Amniotic epithelial cell (primary cell): ENCODE results near the gene DPP7.

ENCODE experiments used
- DNase-seq: peaks from one replicate; pipeline ENCODE4 v3.0.0-alpha.2; 2010; ENCODE audit warnings: low read depth

Gene DPP7

DNA sequence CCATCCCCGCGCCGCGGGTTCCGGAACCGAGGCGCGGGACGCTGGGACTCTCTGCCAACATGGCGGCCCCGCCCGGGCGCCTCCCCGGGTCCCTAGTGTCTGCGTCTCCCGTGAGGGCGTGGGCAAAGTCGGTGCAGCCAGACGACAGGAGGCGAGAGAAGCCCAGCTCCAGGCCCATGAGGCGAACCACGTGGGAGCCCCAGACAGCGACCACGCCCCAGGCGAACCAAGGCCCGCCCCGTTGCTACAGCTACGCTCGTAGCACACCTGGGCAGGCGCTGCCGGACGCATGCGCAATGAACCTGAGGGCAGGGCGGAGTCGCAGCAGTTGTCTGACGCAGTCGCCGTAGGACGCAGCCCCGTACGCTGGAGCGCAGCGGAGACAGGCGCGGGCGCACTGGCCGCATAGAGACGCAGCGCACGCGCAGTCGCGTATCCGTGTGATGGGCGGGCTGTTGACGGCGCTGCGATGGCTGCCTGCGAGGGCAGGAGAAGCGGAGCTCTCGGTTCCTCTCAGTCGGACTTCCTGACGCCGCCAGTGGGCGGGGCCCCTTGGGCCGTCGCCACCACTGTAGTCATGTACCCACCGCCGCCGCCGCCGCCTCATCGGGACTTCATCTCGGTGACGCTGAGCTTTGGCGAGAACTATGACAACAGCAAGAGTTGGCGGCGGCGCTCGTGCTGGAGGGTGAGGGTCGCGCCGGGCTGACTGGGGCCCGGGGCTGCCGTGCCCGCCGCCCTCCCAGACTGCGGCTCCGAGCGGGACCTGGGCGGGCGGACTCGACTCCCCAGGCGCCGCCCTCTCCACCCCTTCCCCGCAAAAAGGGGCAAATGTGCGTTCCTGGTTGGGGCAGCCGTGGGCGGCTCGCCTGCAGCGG lies 27.8 kb downstream of the DPP7 start, which contains the start of gene MAN1B1:
TSS of gene MAN1B1 (plus strand) at position 455 of the 878 bp plus-strand sequence. CDS start at position 470, 15 bp downstream.
- DNase-seq: peak; percentile 97

DNA sequence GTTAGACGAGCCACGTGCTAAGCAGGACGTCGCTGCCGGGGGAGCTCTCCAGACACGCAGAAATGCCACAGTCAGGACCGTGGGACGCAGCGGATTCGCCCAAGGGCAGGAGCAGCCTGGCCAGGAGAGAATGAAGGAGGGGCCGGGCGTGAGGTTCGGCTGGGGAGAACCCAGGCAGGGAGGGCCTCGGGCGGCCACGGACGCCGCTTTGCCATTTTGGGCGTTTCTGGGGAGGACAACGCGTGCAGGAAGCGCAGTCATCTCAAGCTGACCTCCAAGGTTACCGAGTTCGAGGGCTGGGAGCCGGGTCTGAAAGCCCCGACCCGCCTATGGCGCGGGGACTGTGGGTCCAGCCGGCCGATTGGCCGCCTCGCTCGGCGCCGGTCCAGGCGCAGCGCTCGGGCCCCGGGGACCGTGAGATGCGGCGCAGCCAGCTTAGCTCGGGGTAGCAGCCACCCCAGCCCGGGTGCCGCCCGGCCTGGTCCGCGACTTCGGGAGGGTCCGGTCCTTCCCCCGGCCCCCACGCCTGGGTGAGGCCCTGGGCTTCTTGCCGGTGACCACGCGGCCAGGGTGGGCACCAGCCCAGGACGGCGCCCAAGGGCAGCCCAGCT lies 28.5 kb downstream of the DPP7 start:
- peak; percentile 18 for DNase-seq

DNA sequence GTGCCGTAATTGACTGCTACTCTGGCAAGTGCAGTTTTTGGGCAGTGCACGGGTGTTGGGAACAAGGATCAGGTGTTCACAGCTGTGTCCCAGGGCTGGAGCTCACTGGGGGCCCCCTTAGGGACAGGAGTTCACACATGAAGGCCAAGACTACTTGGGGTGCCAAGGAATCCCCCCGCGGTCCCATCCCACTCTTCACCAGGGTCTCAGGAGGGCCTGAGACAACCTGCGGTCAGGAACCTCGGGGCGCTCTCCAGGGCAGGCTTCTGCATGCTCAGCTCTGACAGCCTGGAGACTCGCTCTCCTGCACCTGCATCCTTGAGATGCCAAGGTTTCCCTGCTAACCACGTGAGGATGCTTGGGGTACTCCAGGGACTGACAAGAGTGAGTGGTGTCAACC lies 30.0 kb downstream of the DPP7 start:
- DNase-seq: no peak

DNA sequence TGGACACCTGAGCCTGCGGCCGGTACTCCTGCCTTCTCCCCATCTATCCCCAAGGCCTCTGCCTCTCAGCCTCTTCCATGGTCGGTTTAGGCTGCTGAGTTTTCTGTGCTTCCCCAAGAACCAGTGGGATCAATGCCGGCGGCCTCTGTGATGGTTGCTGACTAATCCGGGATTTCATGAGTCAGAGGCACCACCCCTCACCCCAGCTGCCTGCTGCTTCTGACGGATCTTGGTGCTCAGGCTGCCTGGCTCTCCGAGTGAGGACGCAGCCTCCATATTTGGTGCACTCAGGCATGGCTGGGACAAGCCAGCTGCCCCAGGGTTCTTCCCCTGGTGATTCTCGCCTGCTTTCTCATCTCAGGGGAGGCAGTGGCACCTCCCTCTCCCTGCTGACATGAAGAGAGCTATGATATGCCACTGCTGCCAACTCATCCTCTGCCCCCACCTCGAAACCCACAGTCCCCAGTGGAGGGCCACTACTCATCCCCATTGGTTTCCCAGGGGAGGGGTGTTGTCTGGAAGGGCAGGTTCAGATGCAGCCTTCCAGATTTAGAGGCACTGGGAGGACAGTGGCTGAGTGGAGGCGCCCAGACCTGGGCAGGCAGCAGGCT lies 31.0 kb downstream of the DPP7 start:
- DNase-seq: peak; percentile 92

DNA sequence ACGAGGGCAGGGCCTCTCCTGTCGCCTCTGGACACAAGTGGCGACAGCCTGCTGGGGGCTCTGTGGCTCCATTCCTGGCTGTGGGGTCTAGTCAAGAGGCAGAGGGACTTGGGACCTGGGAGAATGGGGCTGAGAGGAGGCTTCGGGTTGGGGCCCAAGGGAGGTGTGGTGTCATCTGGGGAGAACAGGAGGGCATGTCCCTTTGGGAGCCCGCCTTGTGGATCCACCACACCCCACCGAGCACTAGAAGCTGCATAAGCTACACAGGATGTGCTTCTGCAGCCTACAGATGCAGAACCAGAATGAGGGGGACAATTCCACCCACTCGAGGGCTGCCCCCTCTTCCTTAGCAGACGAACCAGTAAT lies 31.6 kb downstream of the DPP7 start:
- DNase-seq: no peak

DNA sequence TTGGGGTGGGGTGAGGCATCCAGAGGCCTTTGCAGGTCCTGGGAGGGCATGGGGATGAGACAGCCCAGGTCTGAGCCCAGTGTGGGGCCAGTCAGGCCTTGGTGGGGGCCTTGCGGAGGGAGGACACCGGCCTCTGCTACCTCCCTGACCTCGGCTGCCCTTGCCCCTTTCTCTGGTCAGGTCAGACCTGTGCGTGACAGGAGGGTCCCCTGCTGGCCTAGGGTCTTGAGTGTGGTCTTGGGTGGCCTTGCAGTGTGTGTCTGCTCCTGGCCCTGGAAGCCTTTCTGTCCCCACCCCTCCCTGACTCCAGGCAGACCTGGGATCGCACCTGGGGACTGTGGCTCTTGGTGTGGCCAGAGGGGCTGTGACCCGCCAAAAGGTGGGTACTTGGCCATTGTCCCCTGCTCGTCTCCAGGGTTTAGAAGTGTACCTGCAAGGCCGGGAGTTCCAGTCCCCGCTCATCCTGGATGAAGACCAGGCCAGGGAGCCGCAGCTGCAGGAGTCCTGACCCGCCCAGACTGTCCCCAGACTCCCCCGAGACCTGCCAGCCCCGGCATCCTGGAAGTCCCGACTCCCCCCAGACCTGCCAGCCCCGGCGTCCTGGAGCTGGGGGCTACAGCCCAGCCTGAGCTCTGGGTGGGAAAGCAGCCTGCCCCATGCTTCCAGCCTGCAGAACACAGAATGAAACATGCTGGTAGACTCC lies 32.2 kb downstream of the DPP7 start:
- DNase-seq: no peak

DNA sequence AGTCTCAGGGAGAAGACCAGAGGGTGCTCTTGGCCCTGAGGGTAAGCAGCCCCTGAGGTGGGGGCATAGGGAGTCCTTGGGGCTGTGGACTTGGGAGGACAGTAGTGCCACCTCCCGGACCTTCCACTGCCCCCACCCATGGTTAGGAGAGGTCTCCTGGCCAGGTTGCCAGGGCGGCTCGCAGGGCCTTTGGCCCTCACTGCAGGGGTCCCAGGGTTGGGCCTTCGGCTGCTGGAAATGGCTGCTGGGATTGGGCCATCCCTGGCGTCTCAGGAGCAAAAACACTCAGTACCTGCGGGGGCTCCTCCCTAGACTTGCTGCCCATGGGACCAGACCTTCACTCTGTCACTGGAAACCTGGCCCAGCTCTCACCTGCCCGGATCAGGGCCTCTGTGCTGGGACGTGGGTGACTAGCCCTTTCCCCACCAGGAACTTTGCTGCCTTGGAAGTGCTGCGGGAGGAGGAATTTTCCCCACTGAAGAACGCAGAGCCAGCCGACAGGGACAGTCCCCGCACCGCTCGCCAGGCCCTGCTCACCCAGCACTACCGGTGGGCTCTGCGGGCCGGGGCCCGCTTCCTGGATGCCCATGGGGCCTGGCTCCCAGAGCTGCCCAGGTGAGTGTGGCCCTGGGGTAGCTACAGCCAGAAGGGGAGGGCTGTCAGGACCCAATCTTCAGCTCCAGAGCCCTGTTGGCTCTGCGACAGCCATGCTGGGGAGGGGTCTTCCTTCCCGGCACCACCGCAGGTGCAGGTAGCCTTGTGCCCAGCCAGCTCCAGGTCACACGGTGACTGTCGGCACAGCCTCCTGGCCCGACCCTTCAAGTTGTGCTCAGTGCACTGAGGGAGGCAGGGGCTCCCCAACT lies 34.0 kb downstream of the DPP7 start:
- no peak for DNase-seq

DNA sequence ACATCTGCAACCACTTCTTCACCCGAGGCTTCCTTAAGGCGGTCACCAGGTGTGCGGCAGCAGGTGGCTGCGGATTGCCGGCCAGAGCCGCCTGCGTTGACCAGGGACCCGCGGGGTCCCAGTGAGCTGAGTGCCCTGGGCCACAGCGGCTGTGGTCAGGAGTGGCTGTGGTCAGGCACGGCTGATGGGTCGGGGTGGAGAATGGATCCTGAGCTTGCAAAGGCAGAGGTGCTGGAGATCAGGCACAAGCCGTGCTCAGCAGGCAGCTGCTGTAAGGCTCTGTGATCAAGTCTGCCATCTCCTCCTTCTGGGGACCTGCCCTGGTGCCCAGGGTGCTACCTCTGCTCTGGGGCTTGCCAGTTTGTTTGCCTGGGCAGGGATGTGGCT lies 35.1 kb downstream of the DPP7 start:
- no peak for DNase-seq

DNA sequence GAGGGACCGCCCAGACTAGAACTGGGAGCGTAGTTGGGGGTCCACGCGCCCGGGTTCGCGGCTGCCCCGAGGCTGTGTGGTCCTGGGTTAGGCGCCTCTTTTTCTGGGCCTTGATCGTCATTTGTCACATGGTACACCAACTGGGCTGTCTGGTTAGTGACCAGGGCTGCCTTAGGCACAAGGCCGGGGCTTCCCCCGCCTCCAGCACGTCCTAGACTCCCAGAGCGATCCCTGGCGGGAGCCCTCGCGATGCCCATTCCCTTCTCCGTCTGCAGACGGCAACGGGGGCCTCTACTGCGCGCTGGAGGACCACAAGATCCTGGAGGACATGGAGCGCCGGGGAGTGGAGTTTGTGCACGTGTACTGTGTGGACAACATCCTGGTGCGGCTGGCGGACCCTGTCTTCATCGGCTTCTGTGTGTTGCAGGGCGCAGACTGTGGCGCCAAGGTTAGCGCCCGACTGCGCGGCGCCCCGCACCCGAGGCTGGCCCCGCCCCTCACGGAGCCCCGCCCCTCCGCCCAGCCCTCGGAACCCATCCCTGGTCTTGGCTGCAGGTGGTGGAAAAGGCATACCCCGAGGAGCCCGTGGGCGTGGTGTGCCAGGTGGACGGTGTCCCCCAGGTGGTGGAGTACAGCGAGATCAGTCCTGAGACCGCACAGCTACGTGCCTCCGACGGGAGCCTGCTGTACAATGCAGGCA lies 35.7 kb downstream of the DPP7 start:
- no peak for DNase-seq

DNA sequence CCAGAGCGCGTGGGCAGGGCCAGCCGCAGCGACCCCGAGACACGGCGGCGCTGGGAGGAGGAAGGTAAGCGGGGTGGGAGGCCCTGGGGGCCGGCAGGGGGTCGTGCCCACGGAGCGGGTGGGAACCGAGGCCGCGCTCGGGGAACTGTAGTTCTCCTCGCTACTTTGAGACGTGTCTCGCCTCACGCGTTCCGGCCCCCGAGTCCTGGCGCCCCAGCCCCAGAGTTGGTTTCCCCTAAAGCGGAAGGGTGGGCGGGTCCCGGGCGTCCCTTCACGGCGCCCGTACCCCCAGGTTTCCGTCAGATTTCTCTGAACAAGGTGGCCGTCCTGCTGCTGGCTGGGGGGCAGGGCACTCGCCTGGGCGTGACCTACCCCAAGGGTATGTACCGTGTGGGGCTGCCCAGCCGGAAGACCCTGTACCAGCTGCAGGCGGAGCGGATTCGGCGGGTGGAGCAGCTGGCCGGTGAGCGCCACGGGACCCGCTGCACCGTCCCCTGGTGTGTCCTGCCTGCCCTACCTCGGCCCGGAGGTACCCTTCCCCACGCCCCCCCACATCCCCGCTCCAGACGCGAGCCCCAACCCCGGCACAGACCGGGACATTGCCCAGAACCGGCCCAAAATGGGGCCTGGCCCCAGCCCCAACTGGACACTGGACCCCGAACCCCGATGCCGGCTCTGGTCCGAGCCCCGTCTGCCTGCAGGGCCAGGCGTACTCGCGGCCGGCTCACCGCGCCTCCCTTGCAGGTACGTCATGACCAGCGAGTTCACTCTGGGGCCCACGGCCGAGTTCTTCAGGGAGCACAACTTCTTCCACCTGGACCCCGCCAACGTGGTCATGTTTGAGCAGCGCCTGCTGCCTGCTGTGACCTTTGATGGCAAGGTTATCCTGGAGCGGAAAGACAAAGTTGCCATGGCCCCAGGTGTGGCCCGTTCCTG lies 36.5 kb downstream of the DPP7 start:
- DNase-seq: no peak

DNA sequence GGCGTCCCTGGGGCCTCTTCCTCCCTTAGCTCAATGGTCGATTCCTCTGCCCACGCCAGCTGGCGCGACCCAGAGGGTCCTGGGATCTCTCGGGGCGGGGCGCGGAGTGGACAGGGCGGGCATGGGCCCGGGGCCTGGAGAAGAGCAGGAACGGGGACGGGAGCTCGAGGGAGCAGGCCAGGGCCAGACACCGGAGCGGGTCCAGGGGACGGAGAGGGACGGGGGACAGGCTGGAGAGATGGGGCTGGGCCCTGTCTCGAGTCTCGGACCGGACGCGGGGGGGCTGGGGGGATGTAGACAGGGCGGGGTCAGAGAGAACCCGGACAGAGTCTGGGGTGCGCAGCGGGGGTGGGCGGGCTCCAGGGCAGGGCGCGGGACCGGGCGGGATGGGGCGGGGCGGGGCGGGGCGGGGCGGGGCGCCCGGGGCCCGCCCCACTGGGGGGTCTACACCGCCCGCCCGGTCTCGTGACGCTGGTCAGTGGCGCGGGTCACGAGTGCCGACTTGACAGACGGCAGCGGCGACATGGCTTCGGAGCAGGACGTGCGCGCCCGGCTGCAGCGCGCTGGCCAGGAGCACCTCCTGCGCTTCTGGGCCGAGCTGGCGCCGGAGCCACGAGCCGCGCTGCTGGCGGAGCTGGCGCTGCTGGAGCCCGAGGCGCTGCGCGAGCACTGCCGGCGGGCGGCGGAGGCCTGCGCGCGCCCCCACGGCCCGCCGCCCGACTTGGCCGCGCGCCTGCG lies 37.4 kb downstream of the DPP7 start, which contains the start of gene UAP1L1:
TSS of gene UAP1L1 (plus strand) at position 508 of the 738 bp plus-strand sequence. CDS start at position 524, 16 bp downstream.
- DNase-seq: peak; percentile 28

DNA sequence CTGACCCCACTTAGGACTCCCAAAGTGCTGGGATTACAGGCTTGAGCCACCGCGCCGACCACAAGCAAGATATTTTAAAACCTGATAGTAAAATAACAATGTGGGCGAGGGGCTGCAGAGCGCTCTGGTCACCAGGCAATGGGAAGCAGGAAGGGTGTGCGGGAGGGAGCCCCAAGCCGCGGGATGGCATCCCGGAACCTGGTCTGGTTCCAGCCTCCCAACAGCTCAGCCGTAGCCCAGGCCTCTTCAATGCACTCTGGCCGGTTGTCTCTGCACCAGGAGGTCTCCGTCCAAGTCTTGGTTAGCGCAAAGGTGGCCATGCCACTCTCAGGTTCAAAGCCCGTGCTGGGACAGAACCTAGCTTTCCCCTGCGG lies 37.9 kb downstream of the DPP7 start:
- no peak for DNase-seq

DNA sequence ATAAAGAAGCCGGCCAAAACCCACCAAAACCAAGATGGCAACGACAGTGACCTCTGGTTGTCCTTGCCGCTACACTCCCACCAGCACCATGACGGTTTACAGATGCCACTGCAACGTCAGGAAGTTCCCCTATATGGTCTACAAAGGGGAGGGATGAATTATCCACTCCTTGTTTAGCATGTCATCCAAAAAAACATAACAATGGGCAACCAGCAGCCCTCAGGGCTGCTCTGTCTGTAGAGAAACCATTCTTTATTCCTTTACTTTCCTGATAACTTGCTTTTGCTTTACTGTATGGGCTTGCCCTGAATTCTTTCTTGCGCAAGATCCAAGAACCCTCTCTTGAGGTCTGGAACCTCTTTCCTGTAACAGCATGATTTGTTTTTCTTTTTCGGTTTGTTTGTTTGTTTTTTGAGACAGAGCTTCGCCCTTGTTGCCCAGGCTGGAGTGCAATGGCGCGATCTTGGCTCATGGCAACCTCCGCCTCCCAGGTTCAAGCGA lies 39.2 kb downstream of the DPP7 start:
- no peak for DNase-seq

DNA sequence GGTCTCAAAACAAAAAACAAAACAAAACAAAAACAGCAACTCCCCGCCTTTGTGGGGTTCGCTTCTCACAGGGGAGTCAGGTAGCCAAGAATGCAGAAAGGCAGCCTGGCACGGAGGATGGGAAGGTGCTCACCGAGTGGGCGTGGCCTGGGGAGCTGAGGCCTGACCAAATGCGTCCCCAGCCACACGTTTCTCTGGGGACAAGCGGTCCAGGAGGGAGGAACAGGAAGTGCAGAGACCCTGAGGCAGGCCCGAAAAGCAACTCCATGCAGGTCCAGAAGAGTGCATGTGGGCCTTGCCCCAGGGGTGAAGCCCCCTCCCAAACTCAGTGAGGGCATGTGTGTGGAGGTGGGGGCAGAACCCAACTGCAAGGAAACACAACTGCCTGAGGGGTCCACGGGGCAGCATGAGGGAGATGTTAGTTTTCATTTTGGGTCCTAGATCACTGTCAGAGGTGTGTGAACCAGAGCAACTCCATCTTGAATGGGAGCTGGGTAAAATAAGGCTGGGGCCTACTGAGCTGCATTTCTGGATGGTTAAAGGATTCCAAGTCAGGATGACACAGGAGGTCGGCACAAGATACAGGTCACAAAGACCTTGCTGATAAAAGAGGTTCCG lies 39.8 kb downstream of the DPP7 start:
- no peak for DNase-seq

DNA sequence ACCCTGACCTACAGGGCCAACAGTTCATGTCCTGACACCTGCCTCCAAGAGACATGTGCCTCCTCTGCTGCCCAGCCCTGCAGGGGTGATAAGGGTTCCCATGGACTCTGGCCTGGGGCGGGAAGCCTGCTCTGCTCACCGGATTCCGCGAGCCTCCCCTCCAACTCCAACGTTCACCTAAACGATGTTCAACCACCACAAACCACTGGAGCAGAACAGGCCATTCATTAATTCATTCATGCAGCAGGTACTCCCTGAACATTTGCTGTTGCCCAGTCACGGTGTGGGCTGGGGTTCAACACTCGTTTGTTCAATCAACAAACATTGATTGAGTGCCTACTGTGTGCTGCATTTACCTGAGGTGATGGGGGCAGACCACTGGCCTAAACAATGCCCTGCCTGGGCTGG lies 40.5 kb downstream of the DPP7 start:
- DNase-seq: no peak

DNA sequence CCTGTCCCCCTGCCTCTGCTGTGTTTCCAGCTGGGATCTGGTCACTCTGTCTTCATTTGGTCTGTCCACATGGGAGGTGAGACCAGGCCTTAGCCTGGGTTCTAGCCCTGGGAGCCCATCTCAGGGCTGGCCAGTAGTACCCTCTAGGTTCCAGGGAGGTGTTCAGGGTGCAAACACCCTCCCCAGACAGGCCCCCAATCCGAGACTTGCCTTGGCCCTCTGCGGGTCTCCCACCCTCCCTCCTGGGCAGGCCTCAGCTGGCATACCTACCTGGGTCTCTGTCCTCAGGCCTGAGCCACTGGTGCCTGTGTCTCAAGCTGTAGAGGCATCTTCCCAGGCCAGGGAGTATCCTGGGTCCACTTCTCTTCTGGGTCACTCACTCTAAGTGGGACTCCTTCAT lies 43.3 kb downstream of the DPP7 start:
- DNase-seq: no peak

DNA sequence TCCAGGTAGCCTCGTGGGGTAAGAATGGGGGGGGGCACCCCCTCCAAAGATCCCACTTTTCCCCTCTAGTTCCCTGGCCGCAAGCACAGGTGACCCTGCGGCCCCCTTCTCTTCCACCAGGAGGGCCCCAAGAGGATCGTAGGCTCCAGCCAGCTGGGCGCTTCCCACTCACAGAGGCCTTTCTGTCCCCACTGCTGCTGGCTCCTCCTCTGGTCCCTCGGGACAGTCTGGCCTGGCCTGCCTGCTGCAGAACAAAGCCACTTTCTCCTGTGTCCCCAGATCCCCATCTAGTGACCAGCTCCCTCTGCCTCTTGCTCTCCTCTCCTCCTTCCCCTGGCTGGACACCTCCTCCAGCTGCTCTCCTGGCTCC lies 43.6 kb downstream of the DPP7 start:
- DNase-seq: no peak

DNA sequence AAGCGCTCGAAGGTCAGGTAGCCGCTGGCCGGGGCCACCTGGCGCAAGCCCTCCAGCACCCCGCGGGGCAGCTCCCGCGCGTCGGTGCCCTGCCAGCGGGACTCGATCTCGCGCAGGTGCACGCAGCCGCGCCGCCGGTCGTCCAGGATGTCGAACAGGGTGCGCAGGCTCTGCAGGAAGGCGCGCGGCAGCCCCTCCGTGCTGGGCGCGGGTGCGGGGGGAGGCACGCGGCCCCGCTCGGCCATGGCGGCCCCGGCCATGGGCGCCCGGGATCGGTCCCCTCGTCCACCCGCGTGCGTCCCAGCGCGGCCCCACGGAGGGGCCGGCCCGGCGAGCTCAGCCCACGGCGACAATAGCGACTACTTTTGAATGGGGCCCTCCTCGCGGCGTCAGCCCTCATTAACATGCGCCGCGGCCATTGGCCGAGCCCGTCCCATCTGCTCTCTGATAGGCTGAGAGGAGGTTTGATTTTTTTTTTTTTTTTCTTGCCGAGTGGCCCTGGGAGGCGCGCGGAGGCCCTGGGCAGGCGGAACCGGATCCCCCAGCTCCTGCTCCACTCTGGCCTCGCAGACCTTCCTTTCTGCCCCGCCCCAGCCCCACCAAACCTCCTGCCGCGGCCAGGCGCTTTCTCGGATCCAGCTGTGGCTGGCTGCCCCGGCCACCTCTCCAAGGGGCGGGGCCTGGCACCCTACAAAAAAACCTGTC lies 44.2 kb downstream of the DPP7 start, which contains the start of gene SAPCD2:
TSS of gene SAPCD2 (minus strand) at position 357 of the 705 bp plus-strand sequence. CDS start at position 260, 97 bp downstream.
- DNase-seq: peak; percentile 72
